Neural progenitor cell (in vitro differentiated cells): Measurements from ENCODE around the gene GPR3.

Source experiments
- EZH2phosphoT487 ChIP-seq: fragments of 200-600 bp; sonication (generic); IDR thresholded peaks from 2 replicates; pipeline ENCODE4 v1.6.1; 2017; ENCODE audit warnings: antibody characterized with exemption
- TF ChIP-seq, protein P1 (sequence below): fragments of 200-600 bp; sonication (generic); IDR thresholded peaks from 2 replicates; pipeline ENCODE4 v1.5.1; 2017; ENCODE audit warnings: antibody characterized with exemption, mild to moderate bottlenecking

DNA sequence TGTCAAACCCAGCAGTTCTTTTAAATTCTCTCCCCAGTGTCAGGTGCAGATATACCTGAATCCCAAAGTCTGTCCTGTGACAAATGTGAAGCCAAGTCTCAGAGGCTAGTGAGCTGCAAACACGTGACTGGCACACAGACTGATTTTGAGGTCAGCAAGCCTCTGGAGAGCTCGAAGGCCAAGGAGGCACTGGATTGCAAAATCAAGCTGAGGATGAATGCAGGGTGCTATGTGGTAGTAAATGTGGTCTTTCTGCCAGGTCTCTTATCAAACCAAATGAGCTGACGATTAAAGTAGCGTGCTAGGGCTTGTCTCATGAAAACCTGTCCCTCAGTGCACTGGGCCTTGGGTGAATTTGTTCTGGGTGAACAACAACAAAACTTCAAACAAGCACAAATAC is 20.6 kb downstream of the GPR3 start:
- TF ChIP-seq, protein P1, sequence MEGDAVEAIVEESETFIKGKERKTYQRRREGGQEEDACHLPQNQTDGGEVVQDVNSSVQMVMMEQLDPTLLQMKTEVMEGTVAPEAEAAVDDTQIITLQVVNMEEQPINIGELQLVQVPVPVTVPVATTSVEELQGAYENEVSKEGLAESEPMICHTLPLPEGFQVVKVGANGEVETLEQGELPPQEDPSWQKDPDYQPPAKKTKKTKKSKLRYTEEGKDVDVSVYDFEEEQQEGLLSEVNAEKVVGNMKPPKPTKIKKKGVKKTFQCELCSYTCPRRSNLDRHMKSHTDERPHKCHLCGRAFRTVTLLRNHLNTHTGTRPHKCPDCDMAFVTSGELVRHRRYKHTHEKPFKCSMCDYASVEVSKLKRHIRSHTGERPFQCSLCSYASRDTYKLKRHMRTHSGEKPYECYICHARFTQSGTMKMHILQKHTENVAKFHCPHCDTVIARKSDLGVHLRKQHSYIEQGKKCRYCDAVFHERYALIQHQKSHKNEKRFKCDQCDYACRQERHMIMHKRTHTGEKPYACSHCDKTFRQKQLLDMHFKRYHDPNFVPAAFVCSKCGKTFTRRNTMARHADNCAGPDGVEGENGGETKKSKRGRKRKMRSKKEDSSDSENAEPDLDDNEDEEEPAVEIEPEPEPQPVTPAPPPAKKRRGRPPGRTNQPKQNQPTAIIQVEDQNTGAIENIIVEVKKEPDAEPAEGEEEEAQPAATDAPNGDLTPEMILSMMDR, result no peak
- TF ChIP-seq EZH2phosphoT487, result no peak
